HG02870 (cell line): ENCODE data around the gene IQCF2.
"Not testable (repeated sequence)": the region's sequence is repeated elsewhere in the genome, so short reads cannot be mapped to it uniquely, and the experiment has no call there.

Source experiments
- ATAC-seq: cut with Tn5 transposase; IDR thresholded peaks from one replicate; pipeline ENCODE4 v1.9.1; 2021; ENCODE audit warnings: mild to moderate bottlenecking, moderate library complexity; ENCODE audit not compliant: unreplicated experiment

Gene IQCF2

DNA sequence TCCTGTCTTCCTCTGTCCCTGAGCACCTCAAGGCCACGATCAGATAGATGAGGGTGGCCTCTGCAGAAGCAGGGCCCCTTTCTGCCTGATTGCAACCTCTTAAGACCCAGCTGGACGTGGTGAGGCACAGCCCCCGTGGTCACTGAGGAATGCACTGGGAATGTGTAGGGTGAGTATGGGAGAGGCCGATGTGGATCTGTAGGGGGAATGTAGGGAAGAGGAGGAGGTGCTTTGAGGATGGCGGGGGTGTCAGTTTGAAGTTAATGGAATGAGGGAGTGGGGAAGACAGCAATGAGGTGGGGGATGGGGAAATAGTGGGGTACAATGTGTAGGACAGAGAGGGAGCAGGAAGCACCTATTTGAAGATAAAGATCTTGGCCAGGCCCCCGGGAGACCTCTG lies 14.8 kb downstream of the IQCF2 start:
- no peak for ATAC-seq

DNA sequence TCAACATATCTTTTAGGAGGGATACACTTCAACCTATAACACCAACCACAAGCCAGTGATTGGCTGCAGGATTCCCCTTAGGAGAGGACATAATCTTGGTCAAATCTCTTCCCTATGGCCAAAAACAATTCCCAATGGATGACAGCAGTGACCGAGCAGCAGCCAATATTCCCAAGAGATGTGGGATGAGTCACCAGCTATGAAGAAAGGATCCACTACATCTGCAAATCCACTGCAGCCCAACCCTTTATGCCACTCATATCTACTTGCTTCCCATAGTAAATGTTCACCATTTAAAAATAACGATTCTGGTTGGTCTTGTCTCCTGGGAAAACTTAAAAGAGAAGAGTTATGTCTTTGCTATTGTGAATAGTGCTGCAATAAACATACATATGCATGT lies 18.5 kb downstream of the IQCF2 start:
- no peak for ATAC-seq

DNA sequence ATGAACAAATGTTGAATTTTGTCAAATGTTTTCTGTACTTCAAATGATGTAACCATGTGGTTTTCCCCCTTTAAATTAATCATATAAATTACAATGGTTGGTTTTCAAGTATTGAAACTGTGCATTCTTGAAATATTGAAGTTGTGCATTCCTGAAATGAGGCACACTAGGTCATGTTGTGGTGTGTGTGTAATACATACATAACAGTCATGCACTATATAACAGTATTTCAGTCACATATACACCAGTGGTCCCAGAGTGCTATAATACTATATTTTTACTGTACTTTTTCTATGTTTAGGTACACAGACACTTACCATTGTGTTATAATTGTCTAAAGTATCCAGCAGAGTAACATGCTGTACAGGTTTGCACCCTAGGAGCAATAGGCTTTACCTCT lies 25.0 kb downstream of the IQCF2 start:
- ATAC-seq, result no peak

DNA sequence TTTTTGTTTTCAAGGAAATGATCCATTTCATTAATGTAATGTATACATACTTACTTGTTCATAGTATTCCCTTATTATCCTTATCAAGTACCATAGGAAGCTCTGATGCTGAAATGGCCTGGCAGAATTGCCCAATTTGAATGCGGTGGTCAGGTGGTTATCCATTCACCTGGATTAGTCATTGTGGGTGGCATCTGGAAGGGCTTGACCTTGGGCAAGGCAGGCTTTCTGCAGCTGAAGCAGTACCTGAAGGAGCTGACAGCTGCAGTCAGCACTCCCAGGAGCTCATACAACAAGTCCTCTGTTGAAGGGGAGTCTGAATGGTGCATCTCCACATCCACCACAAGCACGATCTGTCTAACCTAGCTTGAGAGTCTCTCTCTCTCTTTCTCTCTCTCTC lies 26.2 kb downstream of the IQCF2 start:
- ATAC-seq, result no peak

DNA sequence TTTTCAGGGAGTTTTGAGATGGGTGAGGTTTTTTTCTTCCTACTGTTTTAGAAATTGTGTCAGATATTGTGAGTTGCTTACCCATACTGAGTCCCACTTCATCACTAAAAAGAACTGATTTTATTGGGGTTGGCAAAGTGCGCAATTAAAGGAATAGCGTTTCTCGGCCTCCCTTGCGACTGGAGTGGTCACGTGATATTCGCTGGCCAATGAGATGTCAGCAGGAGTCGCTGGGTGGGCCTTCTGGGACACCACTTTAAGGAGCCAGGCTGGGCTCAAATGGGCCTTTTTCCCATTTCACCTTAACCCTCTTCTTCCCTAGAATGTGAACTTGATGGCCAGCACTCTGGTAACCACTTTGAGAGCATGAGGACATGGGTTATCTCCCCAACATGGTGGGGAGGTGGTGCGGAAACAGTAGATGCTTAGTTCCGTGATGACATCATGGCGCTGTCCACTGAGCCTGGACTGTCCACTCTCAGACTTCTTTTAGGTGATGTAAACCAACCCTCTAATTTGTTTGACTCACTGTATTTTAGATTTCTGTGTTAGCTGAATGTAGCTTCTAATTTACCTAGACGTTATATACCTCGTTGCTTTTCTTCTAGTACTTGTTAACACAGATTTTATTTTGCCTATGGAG lies 27.2 kb downstream of the IQCF2 start:
- ATAC-seq, result no peak

DNA sequence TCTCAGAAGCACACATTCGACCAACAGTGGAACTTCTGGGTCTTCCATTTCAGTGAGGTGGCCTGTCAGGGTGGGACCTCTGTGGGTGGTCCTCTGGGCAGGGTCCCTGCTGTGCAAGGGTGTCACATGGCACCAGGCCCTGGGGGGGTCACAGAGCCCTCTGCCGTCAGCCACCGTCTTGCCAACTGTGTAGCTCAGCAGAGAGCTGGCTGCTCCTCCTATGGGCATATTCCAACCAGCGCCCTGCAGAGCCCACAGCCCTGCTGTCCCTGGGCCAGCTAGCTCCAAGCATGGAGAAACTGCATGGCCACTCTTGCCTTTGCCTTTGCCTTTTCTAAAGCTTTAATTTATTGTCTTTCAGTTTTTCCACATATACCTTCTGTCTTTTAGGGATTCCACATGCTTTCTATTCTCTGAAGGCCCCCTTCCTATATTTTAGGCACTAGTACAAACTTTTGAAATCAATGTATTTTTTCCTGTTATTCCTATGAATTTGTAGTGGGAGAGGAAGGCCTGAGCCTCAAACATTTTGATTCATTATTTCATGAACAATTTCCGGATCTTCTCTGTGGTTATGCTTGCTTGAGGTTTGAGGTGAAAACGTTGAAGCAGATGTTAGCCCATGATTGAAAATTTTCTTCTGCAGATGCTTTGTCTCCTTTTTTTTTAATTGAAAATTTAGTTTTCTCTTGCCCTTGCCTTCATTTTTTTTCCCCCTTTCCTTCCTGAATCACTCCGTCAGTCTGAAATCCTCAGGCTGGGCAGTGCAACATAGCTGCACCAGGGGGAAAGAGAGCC lies 30.0 kb downstream of the IQCF2 start:
- no peak for ATAC-seq

DNA sequence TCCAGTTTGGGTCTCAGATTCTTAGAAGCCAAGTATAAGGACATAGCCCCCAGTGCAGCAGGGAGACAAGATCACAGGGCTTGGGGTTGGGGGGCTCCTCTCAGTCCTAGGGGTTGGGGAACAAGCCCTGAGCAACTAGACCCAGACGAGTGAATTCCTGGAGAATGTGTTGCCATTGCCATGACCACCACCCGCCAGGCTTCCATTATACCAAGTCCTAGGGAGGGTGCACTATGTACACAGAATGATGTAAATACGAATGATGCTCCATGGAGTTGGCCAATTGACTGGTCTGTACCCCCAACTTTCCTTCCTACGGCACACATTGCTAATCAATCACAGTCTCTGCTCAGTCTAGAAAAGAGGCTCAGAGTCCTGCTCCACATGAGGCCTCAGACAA lies 33.0 kb downstream of the IQCF2 start:
- ATAC-seq, result no peak

DNA sequence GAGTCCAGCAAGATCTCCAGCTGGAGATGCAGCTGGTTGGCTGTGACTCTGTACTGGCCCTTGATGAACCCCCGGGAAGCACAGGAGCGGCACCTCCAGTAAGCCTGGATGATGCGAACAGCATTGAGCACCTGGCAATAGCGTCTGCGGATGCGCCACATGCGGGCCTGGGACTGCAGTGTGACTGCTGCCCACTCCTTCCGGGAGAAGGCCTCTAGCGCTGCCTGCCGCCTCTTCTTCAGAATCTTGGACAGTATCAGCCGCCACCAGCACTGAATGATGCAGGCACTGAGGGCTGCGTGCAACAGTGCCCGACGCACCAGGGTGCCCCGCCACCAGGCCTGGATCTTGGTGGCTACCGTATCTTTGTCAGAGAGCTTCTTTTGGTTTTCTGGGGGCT lies 33.5 kb downstream of the IQCF2 start:
- ATAC-seq, result no peak

DNA sequence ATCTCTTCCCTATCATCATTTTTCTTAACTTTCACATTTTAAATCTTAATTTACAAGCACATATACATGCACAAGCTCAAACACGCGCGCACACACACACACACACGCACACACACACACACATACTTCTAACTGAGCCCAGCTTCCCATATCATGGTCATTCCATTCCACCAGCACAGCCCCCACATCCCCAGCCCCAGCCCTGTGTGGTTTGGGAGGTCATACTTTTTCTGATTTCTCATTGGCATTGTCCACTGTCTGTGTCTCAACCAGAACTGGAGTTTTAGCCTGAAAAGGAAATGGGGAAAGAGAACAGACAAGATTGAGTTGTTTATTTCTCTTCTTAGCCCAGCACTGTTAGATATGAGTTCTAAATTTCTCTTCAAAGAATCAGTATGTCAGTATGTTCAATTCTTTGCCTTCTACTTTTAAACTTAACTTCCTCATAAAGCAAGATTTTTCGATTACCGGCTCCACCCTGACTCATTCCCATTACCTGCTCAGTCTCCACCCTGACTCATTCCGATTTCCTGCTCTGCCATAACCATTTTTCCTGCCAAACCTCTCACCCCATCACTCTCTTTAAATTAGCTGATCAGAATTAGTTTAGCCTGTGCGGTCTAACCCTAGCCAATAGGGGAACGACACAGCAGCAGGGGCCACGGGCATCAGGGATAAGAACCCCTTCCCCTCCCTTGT lies 35.3 kb downstream of the IQCF2 start:
- no peak for ATAC-seq

DNA sequence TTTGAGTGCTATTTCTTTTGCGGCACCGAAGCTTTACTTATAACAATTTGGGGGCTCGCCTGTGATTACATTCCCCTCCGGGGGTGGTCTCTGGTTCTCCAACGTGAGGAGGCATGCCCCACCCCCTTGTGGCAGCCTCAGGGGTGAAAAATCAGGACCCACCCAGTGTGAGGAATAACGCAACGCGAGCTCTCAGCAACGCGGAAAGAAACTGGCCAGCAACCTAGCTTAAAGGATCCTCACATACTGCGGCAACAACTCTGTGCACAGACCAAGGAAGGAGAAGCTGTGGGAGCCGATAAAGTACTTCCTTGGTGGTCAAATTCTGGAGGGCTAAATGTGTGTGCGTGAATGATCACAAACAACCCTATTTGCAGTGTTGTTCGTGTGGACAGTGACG lies 36.0 kb downstream of the IQCF2 start:
- ATAC-seq, result no peak

DNA sequence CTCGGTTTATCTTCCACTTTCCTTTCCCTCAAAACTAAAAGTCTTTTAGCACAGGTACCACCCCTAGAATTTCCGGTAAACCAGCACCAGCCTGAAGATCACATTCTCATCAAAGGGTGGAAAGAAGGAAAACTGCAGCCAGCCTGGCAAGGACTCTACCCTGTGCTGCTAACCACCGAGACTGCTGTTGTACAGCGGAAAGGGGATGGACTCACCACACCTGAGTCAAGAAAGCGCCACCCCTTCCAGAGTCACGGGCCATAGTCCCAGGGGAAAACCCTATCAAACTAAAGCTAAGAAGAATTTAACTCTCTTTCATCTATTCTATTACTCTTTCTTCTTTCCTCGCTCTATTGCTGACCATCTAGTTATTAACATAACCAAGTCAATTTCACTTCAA lies 38.6 kb downstream of the IQCF2 start:
- ATAC-seq, result not testable (repeated sequence)

DNA sequence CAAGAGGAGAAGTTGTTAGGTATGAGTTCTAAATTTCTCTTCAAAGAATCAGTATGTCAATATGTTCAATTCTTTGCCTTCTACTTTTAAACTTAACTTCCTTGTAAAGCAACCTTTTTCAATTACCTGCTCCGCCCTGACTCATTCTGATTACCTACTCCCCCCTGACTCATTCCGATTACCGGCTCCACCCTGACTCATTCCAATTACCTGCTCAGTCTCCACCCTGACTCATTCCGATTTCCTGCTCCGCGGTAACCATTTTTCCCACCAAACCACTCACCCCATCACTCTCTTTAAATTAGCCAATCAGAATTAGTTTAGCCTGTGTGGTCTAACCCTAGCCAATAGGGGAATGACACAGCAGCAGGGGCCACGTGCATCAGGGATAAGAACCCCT lies 40.9 kb downstream of the IQCF2 start:
- ATAC-seq, result not testable (repeated sequence)

DNA sequence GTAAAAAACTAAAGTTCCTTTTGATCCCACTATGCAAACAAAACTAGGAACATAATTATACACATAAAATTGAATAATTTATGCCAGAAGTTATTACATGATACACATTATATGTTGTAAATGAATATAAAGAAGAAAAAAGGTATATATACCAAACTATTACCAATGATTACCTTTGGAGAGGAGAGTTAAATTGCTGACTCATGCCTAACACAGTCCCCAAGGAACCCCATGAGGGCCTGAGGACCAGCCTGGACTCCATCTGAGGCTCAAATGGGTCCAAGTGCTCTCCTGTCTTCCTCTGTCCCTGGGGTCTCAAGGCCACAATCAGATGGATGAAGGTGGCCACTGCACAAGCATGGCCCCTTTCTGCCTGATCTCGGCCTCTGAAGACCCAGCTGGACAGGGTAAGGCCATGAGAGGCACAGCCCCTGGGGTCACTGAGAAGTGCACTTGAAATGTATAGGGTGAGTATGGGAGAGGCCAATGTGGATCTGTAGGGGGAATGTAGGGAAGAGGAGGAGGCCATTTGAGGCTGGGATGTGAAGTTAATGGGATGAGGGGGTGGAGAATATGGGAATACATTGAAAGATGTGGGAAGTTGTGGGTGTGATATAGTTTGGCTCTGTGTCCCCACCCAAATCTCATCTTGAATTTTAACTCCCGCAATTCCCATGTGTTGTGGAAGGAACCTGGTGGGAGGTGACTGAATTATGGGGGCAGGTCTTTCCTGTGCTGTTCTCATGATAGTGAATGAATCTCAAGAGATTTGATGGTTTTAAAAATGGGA lies 42.8 kb downstream of the IQCF2 start:
- ATAC-seq, result no peak

DNA sequence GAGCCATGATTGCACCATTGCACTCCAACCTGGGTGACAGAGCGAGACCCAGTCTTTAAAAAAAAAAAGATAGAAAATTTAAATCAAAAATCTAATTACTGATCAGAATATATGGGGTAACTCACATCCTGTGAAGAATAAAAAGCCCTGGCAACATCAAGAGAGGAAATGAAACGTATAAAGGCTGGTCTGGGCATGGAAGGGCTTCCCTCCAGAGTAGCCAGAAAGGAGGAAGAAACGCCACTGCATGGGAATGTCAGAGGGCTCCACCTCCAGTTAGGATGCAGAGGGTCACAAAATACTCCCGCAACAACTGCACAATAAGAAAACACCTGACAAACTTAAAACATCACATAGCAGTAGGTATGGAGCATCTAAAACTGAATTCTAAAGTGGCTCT lies 46.6 kb downstream of the IQCF2 start:
- no peak for ATAC-seq
